HAP-1 (cell line): ENCODE measurements around the gene TOX2.

Experiments
- DNase-seq, 2 experiments: peaks; one replicate each; pipeline ENCODE4 v3.0.0-alpha.2; 2016 to 2020; ENCODE audit warnings: low spot score in 2 of 2
- H3K27me3 ChIP-seq: fragments of 250-450 bp; sonication (Bioruptor Pico); 2 replicates; pipeline ENCODE4 v1.5.1; 2020; ENCODE audit warnings: low read depth, mild to moderate bottlenecking, moderate library complexity
- H3K36me3 ChIP-seq: fragments of 250-450 bp; sonication (Bioruptor Pico); replicated peaks from 2 replicates; pipeline ENCODE4 v1.5.1; 2020; ENCODE audit warnings: mild to moderate bottlenecking
- H3K4me1 ChIP-seq: fragments of 250-450 bp; sonication (Bioruptor Pico); 2 replicates; pipeline ENCODE4 v1.5.1; 2020; ENCODE audit warnings: mild to moderate bottlenecking
- H3K4me3 ChIP-seq: fragments of 250-450 bp; sonication (Bioruptor Pico); 2 replicates; pipeline ENCODE4 v1.5.1; 2020; ENCODE audit warnings: mild to moderate bottlenecking, moderate library complexity
- H3K9me3 ChIP-seq: fragments of 250-450 bp; sonication (Bioruptor Pico); 2 replicates; pipeline ENCODE4 v1.5.1; 2020; ENCODE audit warnings: mild to moderate bottlenecking, moderate library complexity
- in situ Hi-C: fragments of 300-500 bp; cut with MboI; formaldehyde crosslinking; loops from 3 replicates; pipeline ENCODE4 v1.14.3; 2020; ENCODE audit warnings: low sequenced_read_pairs, inconsistent platforms, mixed read lengths

TOX2 gene

GRCh38 chr20:43922614-43923013 is 8.0 kb downstream of the TOX2 start:
- H3K27me3 ChIP-seq, result no peaks in the 10 kb centered on the region
- in situ Hi-C loops, result no loop called here
- peaks cover 3% of the 10 kb centered on the region; the same call in 1 of the 2 replicates for H3K4me1 ChIP-seq
- no peak overlapping the region for H3K4me3 ChIP-seq
- no peaks in the 10 kb centered on the region for H3K36me3 ChIP-seq
- DNase-seq, result no peak
- H3K9me3 ChIP-seq, result no peaks in the 10 kb centered on the region

GRCh38 chr20:43923322-43923721 is 8.7 kb downstream of the TOX2 start:
- no peak for DNase-seq
- Histone ChIP-seq H3K27me3 (no peaks in the 10 kb centered on the region), H3K9me3 (no peaks in the 10 kb centered on the region), H3K4me3 (no peak overlapping the region), H3K4me1 (peaks cover 3% of the 10 kb centered on the region; the same call in 1 of the 2 replicates), H3K36me3 (no peaks in the 10 kb centered on the region)
- in situ Hi-C loops, result no loop called here

- H3K9me3 ChIP-seq, result no peaks in the 10 kb centered on the region
- peaks cover 3% of the 10 kb centered on the region; the same call in 1 of the 2 replicates for H3K4me1 ChIP-seq
- H3K27me3 ChIP-seq, result no peaks in the 10 kb centered on the region
- in situ Hi-C loops, result no loop called here
- no peak for DNase-seq
- H3K4me3 ChIP-seq, result no peak overlapping the region
- no peaks in the 10 kb centered on the region for H3K36me3 ChIP-seq
These were observed 9.3 kb downstream of the TOX2 start for GRCh38 chr20:43923917-43924316.

- Histone ChIP-seq H3K4me1 (peaks cover 3% of the 10 kb centered on the region; the same call in 1 of the 2 replicates), H3K27me3 (no peaks in the 10 kb centered on the region), H3K4me3 (no peak overlapping the region), H3K9me3 (no peaks in the 10 kb centered on the region), H3K36me3 (no peaks in the 10 kb centered on the region)
- in situ Hi-C loops, result no loop called here
- no peak for DNase-seq
These were observed 10.6 kb downstream of the TOX2 start for GRCh38 chr20:43925215-43925614.

- Histone ChIP-seq H3K4me3 (no peak overlapping the region), H3K27me3 (no peaks in the 10 kb centered on the region), H3K9me3 (no peaks in the 10 kb centered on the region), H3K4me1 (peaks cover 3% of the 10 kb centered on the region; the same call in 1 of the 2 replicates), H3K36me3 (no peaks in the 10 kb centered on the region)
- no peak for DNase-seq
- in situ Hi-C loops, result no loop called here
These were observed 11.1 kb downstream of the TOX2 start for GRCh38 chr20:43925801-43926200.

- no peaks in the 10 kb centered on the region for H3K27me3 ChIP-seq
- in situ Hi-C loops, result no loop called here
- H3K36me3 ChIP-seq, result no peaks in the 10 kb centered on the region
- no peak for DNase-seq
- no peak overlapping the region for H3K4me3 ChIP-seq
- peaks cover 3% of the 10 kb centered on the region; the same call in 1 of the 2 replicates for H3K4me1 ChIP-seq
- H3K9me3 ChIP-seq, result no peaks in the 10 kb centered on the region
These were observed 11.8 kb downstream of the TOX2 start for GRCh38 chr20:43926287-43927050.

DNA sequence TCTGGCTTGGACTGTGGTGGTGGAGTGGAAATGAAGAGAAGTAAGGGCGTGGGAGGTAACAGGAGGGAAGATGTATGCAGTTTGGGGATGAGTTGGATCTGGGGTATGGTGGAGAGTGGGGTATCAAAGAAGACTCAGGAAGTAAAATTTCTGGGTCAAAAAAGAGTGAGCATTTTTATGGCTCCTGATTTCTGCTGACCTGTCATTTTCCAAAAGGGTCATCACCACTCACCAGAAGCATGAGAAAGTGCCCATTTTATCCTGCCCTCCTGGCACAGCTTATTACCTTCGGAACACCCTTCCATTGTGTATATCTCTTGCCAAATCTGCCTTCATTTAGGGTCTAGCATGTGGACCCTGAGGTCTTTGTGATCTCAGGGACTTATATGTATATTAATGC is 17.3 kb downstream of the TOX2 start:
- Histone ChIP-seq H3K27me3 (no peaks in the 10 kb centered on the region), H3K4me1 (no peaks in the 10 kb centered on the region), H3K9me3 (no peaks in the 10 kb centered on the region), H3K4me3 (no peak overlapping the region), H3K36me3 (no peaks in the 10 kb centered on the region)
- DNase-seq, result no peak
- in situ Hi-C loops, result no loop called here

GRCh38 chr20:43934833-43935232 is 20.2 kb downstream of the TOX2 start:
- Histone ChIP-seq H3K4me1 (no peaks in the 10 kb centered on the region), H3K36me3 (no peaks in the 10 kb centered on the region), H3K4me3 (no peak overlapping the region), H3K9me3 (no peaks in the 10 kb centered on the region), H3K27me3 (no peaks in the 10 kb centered on the region)
- in situ Hi-C loops, result no loop called here
- DNase-seq, result no peak

GRCh38 chr20:43936104-43936770 is 21.6 kb downstream of the TOX2 start:
- no peaks in the 10 kb centered on the region for H3K4me1 ChIP-seq
- H3K9me3 ChIP-seq, result no peaks in the 10 kb centered on the region
- no peak for DNase-seq
- H3K36me3 ChIP-seq, result no peaks in the 10 kb centered on the region
- no peaks in the 10 kb centered on the region for H3K27me3 ChIP-seq
- no peak overlapping the region for H3K4me3 ChIP-seq
- in situ Hi-C loops, result no loop called here

GRCh38 chr20:43936805-43937204 is 22.2 kb downstream of the TOX2 start:
- Histone ChIP-seq H3K27me3 (no peaks in the 10 kb centered on the region), H3K4me1 (no peaks in the 10 kb centered on the region), H3K4me3 (no peak overlapping the region), H3K9me3 (no peaks in the 10 kb centered on the region), H3K36me3 (no peaks in the 10 kb centered on the region)
- DNase-seq, result no peak
- in situ Hi-C loops, result no loop called here

DNA sequence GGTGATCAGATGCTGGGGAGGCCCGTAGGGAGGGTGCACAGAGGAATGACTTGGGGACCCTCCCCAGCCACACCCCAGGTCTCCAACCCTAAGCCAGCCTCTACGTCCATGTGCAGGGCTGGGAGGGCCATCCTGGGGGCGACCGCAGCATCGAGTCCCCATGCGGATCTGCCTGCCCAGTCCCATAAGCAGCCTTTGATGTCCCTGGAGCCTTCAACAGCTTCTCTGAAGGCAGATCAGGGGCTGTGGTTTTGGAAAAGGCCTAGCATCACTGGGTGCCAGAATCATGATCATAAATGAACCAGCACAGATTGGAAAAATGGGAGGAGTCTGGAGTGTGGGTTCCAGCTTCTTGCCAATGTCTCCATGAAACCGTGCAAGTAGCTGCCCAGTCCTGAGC is 22.9 kb downstream of the TOX2 start:
- Histone ChIP-seq H3K9me3 (no peaks in the 10 kb centered on the region), H3K27me3 (no peaks in the 10 kb centered on the region), H3K4me1 (no peaks in the 10 kb centered on the region), H3K36me3 (no peaks in the 10 kb centered on the region), H3K4me3 (no peak overlapping the region)
- DNase-seq, result no peak
- in situ Hi-C loops, result no loop called here

DNA sequence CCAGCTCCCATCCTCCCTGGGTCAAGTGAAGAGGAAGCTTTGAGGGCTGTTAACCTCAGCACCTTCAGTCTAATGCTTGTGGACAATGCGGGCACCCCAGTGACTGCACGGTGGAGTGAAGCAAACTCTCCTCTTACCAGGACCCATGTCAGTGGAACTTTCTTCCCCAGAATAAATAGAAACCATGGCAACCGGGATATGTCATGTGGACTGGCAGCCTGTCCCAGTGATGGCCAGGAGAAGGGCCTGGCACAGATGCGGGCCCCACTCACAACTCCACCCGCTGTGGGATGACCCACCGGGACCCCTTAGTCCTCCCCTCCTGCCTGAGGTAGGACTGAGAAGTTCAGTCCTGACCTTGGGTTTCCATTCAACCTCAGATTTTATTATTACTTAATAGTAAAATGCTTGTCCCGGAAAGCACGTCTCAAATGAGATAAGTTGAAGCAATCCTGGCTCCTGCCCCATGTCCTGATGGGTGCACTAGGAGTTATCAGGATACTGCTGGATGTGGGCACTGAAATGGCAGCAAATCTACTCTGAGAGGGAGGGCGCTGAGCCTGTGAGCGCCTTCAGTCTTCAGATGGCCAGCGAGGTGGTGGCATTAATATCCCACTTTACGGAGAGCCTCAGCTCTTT is 23.5 kb downstream of the TOX2 start:
- Histone ChIP-seq H3K27me3 (no peaks in the 10 kb centered on the region), H3K4me1 (no peaks in the 10 kb centered on the region), H3K4me3 (no peak overlapping the region), H3K36me3 (no peaks in the 10 kb centered on the region), H3K9me3 (no peaks in the 10 kb centered on the region)
- in situ Hi-C loops, result no loop called here
- DNase-seq, result no peak

- H3K4me3 ChIP-seq, result no peak overlapping the region
These were observed 24.5 kb downstream of the TOX2 start for GRCh38 chr20:43938932-43939761.

More at GRCh38 chr20:43938932-43939761, 24.5 kb downstream of the TOX2 start:
- in situ Hi-C loops, result no loop called here
- Histone ChIP-seq H3K4me1 (no peaks in the 10 kb centered on the region), H3K27me3 (no peaks in the 10 kb centered on the region), H3K9me3 (no peaks in the 10 kb centered on the region), H3K36me3 (no peaks in the 10 kb centered on the region)
- DNase-seq, result peak in 1 of 2 experiments; percentile 12
